C4-2B (cell line): ENCODE measurements around the gene LMCD1.

Experiments used
- CTCF ChIP-seq: fragments of 450-650 bp; conservative IDR thresholded peaks from 2 replicates; pipeline ENCODE4 v1.5.1; 2017; ENCODE audit warnings: mild to moderate bottlenecking
- ZFX ChIP-seq: fragments of 450-650 bp; IDR thresholded peaks from 2 replicates; pipeline ENCODE4 v1.6.1; 2017

DNA sequence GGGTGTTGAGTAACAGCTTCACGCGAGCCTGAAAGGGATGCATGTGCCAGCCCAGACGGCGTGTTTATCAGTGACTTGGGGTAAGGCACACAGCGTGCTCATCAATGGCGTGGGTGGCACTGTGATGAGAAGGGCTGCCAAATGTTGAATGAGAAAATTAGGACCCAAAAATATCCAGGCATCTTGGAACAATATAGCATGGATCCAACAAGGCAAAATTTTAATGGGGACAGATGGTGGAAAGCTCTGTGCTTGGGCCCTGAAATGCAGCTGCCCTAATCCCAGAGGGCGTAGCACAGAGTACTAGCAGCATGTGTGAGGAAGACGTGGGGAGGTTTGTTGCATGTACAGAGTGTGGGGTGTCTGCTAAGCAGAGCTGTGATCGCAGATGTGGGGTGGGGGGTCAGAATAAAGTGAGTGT lies 94.1 kb downstream of the LMCD1 start:
- no peak for TF ChIP-seq CTCF
- TF ChIP-seq ZFX: no peak
